ENCODE measurements around the gene SLC51A.
"Not testable (repeated sequence)": the region's sequence is repeated elsewhere in the genome, so short reads cannot be mapped to it uniquely, and the experiment has no call there.

Gene SLC51A

GRCh38 chr3:196207833-196208607, 8.3 kb upstream of the SLC51A start:
- in situ Hi-C loops (cut with HindIII; ENCODE audit: low pct_ligation_motif_present, low sequenced_read_pairs): no loop called here
- no peak for TF ChIP-seq CTCF (IDR thresholded peaks at IDR 0.05; ENCODE audit: low read depth, low read length, missing control alignments)
- Histone ChIP-seq H3K27me3 (replicated peaks) (no peaks in the 10 kb centered on the region), H3K36me3 (replicated peaks) (no peaks in the 10 kb centered on the region), H3K27ac (no peak overlapping the region), H3K4me3 (ENCODE audit: low read depth, low read length) (peak overlapping the region; percentile 47)
- DNase-seq: peak; percentile 15

- no peak for DNase-seq
- Histone ChIP-seq H3K4me3 (ENCODE audit: low read depth, low read length) (no peak overlapping the region), H3K36me3 (replicated peaks) (no peaks in the 10 kb centered on the region), H3K27me3 (replicated peaks) (no peaks in the 10 kb centered on the region), H3K27ac (no peak overlapping the region)
- no peak for TF ChIP-seq CTCF (IDR thresholded peaks at IDR 0.05; ENCODE audit: low read depth, low read length, missing control alignments)
- in situ Hi-C loops (cut with HindIII; ENCODE audit: low pct_ligation_motif_present, low sequenced_read_pairs): no loop called here
Measured at GRCh38 chr3:196208942-196209695, 7.2 kb upstream of the SLC51A start.

GRCh38 chr3:196209944-196210672, 6.2 kb upstream of the SLC51A start:
- H3K36me3 ChIP-seq (replicated peaks); H3K4me3 ChIP-seq (ENCODE audit: low read depth, low read length); H3K27me3 ChIP-seq (replicated peaks); DNase-seq; H3K27ac ChIP-seq; in situ Hi-C loops (cut with HindIII; ENCODE audit: low pct_ligation_motif_present, low sequenced_read_pairs): not testable (repeated sequence)

- in situ Hi-C loops (cut with HindIII; ENCODE audit: low pct_ligation_motif_present, low sequenced_read_pairs): no loop called here
- H3K27ac ChIP-seq: no peak within 1 kb of the TSS
- H3K36me3 ChIP-seq (replicated peaks): no peaks in the 10 kb centered on the region
- no peak for TF ChIP-seq CTCF (IDR thresholded peaks at IDR 0.05; ENCODE audit: low read depth, low read length, missing control alignments)
- H3K4me3 ChIP-seq (ENCODE audit: low read depth, low read length): no peak within 1 kb of the TSS
- no peaks in the 10 kb centered on the region for H3K27me3 ChIP-seq (replicated peaks)
- DNase-seq: no peak
Measured at GRCh38 chr3:196210673-196211556, 5.4 kb upstream of the SLC51A start, which contains the start of gene ZDHHC19. Gene ZDHHC19 (minus strand): TSS chr3:196211400. CDS start chr3:196211315, 85 bp downstream.

- Histone ChIP-seq H3K36me3 (replicated peaks) (no peaks in the 10 kb centered on the region), H3K27me3 (replicated peaks) (no peaks in the 10 kb centered on the region), H3K27ac (no peak overlapping the region), H3K4me3 (ENCODE audit: low read depth, low read length) (no peak overlapping the region)
- TF ChIP-seq CTCF (IDR thresholded peaks at IDR 0.05; ENCODE audit: low read depth, low read length, missing control alignments): no peak
- DNase-seq: no peak
- in situ Hi-C loops (cut with HindIII; ENCODE audit: low pct_ligation_motif_present, low sequenced_read_pairs): no loop called here
Measured at GRCh38 chr3:196214783-196215441, 1.4 kb upstream of the SLC51A start.
